GM18861 (cell line): Measurements from ENCODE around the gene PTPRT.

Experiments
- ATAC-seq: cut with Tn5 transposase; IDR thresholded peaks from one replicate; pipeline ENCODE4 v1.9.1; 2021; ENCODE audit not compliant: unreplicated experiment

The PTPRT gene

GRCh38 chr20:43028470-43028869, 161.2 kb downstream of the PTPRT start:
- no peak for ATAC-seq

GRCh38 chr20:43023836-43024235, 165.9 kb downstream of the PTPRT start:
- no peak for ATAC-seq

GRCh38 chr20:43022568-43022967, 167.1 kb downstream of the PTPRT start:
- no peak for ATAC-seq

- ATAC-seq, result no peak
Observed at GRCh38 chr20:43022081-43022480, 167.6 kb downstream of the PTPRT start.

GRCh38 chr20:43017241-43018030, 172.3 kb downstream of the PTPRT start:
- no peak for ATAC-seq

- no peak for ATAC-seq
Observed at GRCh38 chr20:43016257-43016656, 173.4 kb downstream of the PTPRT start.

- ATAC-seq, result no peak
Observed at GRCh38 chr20:43015566-43015965, 174.1 kb downstream of the PTPRT start.

GRCh38 chr20:43014206-43014605, 175.5 kb downstream of the PTPRT start:
- no peak for ATAC-seq

- no peak for ATAC-seq
Observed at GRCh38 chr20:43011491-43011890, 178.2 kb downstream of the PTPRT start.

GRCh38 chr20:43009532-43009931, 180.2 kb downstream of the PTPRT start:
- no peak for ATAC-seq

GRCh38 chr20:43007525-43007924, 182.2 kb downstream of the PTPRT start:
- no peak for ATAC-seq

GRCh38 chr20:43006651-43007375, 182.9 kb downstream of the PTPRT start:
- ATAC-seq, result no peak

- no peak for ATAC-seq
Observed at GRCh38 chr20:43003318-43003944, 186.3 kb downstream of the PTPRT start.

- ATAC-seq, result no peak
Observed at GRCh38 chr20:42996141-42996540, 193.6 kb downstream of the PTPRT start.

GRCh38 chr20:42988319-42988718, 201.4 kb downstream of the PTPRT start:
- no peak for ATAC-seq

- no peak for ATAC-seq
Observed at GRCh38 chr20:42987376-42988114, 202.2 kb downstream of the PTPRT start.

- no peak for ATAC-seq
Observed at GRCh38 chr20:42986143-42986773, 203.4 kb downstream of the PTPRT start.

- ATAC-seq, result no peak
Observed at GRCh38 chr20:42985628-42986027, 204.1 kb downstream of the PTPRT start.

GRCh38 chr20:42982218-42982617, 207.5 kb downstream of the PTPRT start:
- ATAC-seq, result no peak

GRCh38 chr20:42981253-42981652, 208.5 kb downstream of the PTPRT start:
- ATAC-seq, result no peak

- no peak for ATAC-seq
Observed at GRCh38 chr20:42979720-42980119, 210.0 kb downstream of the PTPRT start.
